DMS 273 (cell line): ENCODE measurements around the gene FOXL1.

Experiments used
- DNase-seq: peaks from one replicate; lab custom pipeline; 2025; ENCODE audit not compliant: unreplicated experiment; lab: John Stamatoyannopoulos, UW

FOXL1 gene

DNA sequence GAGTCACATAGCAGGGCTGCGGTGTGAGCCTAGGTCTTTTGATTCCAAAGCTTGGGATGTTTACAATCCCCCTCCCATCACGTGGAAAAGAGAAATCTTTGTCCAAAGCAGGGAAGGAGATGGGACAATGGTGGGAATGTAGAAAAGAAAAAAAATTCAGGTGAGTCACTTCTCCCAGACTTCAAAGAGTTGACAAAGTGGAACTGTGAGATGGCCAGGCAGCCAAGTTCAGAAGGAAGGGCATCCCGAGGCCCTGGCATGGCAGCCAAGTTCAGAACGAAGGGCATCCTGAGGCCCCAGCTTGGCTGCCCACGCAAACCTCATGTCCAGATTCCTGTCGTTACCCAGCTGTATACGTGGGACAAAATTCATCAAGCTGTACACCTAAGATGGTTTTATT lies 47.5 kb downstream of the FOXL1 start:
- DNase-seq = no peak

GRCh38 chr16:86626284-86626683 lies 47.9 kb downstream of the FOXL1 start:
- no peak for DNase-seq

GRCh38 chr16:86626966-86627365 lies 48.6 kb downstream of the FOXL1 start:
- DNase-seq = no peak

GRCh38 chr16:86628614-86629013 lies 50.3 kb downstream of the FOXL1 start:
- DNase-seq = no peak

- DNase-seq = no peak
Measured at GRCh38 chr16:86630471-86630870, 52.1 kb downstream of the FOXL1 start.

- DNase-seq = no peak
Measured at GRCh38 chr16:86631444-86631843, 53.1 kb downstream of the FOXL1 start.
